ENCODE results near the gene DDX54. TPM values are rescaled to one million over a fixed set of nuclear protein-coding genes. Genes with fewer than 3 reads are reported as not detected.

DDX54 gene, protein sequence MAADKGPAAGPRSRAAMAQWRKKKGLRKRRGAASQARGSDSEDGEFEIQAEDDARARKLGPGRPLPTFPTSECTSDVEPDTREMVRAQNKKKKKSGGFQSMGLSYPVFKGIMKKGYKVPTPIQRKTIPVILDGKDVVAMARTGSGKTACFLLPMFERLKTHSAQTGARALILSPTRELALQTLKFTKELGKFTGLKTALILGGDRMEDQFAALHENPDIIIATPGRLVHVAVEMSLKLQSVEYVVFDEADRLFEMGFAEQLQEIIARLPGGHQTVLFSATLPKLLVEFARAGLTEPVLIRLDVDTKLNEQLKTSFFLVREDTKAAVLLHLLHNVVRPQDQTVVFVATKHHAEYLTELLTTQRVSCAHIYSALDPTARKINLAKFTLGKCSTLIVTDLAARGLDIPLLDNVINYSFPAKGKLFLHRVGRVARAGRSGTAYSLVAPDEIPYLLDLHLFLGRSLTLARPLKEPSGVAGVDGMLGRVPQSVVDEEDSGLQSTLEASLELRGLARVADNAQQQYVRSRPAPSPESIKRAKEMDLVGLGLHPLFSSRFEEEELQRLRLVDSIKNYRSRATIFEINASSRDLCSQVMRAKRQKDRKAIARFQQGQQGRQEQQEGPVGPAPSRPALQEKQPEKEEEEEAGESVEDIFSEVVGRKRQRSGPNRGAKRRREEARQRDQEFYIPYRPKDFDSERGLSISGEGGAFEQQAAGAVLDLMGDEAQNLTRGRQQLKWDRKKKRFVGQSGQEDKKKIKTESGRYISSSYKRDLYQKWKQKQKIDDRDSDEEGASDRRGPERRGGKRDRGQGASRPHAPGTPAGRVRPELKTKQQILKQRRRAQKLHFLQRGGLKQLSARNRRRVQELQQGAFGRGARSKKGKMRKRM
- total RNA-seq (2021; fragmentation: NEBNext Ultra II Directional; extraction: Animal tissue kit (Norgen Biotek cat#: 25700)): 10 to 100 TPM; 60.1 to 71.0 (median 61.9) TPM
- long read RNA-seq, full-length matches to known transcripts: 41 of 73 reads
- long read RNA-seq, partial matches to known transcripts: 15 of 73 reads
- long read RNA-seq, other reads (novel, unspliced or antisense): 17 of 73 reads

DNA sequence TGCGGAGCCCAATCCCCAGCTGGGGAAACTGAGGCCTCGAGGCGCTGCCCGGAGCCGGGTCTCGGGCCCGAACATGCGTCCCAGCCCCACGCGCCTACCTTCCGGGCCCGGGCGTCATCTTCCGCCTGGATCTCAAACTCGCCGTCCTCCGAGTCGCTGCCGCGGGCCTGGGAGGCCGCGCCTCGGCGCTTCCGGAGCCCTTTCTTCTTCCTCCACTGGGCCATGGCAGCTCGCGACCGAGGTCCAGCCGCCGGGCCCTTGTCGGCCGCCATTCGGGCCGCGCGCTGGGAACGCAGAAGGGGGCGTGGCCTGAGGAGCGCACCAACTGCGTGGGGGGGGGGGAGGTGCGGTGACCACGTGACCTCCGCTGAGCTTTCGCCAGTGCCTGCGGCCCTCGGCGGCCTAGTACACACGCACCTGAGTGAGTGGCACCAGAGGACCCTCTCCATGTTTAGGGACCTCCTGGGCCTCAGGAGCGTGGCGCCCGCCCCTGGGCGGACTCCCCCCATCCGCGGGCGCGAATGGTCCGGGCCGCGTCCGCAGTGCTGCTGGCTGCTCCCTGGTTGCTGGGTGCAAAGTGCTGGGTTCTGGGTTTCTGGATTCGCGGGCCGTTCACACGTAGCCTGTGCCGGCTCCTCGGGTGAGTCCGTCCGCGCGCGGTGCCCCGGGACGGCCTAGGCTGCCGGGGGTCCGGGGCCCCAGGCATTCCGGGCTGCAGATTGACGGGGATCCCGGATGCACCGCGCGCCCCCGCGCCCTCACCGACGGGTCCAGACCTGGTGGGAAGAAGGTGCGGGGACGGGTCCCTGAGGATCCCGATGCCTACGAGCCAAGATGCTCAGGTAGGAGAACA lies at the start of gene DDX54, which contains the start of gene RITA1:
Gene DDX54 (minus strand): TSS at position 299 of the 853 bp plus-strand sequence. CDS start 27 bp downstream, at position 272.
Gene RITA1 (plus strand): TSS at position 542 of the 853 bp plus-strand sequence. CDS start 1,026 bp downstream, outside the sequence.
- peaks cover 11% of the 10 kb centered on the region for H3K36me3 Mint-ChIP-seq (ENCODE audit: low read depth)
- no peak for TF ChIP-seq CTCF (IDR thresholded peaks at IDR 0.05)
- peak within 1 kb of the TSS; percentile 93 for H3K4me3 Mint-ChIP-seq
- H3K4me1 Mint-ChIP-seq (ENCODE audit: low read depth): peaks cover 30% of the 10 kb centered on the region
- H3K27ac Mint-ChIP-seq: peak within 1 kb of the TSS; percentile 93
- DNase-seq: peak; percentile 45
- no peaks in the 10 kb centered on the region for H3K9me3 Mint-ChIP-seq
- no peaks in the 10 kb centered on the region; the same call in 1 of the 2 replicates for H3K27me3 Mint-ChIP-seq (ENCODE audit: insufficient read depth)

DNA sequence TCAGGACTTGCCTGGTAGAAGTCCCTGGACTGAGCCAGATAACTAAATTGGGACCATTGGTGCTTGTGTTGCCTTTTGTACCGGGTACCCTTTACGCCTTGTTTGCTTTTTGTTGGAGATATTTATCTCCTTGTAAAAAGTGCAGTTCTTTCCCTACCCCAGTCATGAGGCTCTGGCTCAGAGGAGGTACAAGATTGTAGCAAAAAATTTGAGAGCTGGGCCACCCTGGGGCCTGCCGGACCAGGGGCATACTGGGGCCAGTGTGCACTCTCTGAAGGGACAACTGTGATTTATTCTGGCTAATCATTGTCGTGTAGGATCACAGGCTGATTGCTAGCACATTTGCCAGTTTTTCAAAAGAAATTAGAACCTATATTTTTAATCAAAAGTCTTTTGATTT lies 49.2 kb upstream of the DDX54 start:
- TF ChIP-seq CTCF (IDR thresholded peaks at IDR 0.05): no peak
- H3K4me3 Mint-ChIP-seq: no peak overlapping the region
- peaks cover 6% of the 10 kb centered on the region for H3K27me3 Mint-ChIP-seq (ENCODE audit: insufficient read depth)
- no peak for DNase-seq
- H3K4me1 Mint-ChIP-seq (ENCODE audit: low read depth): peaks cover 38% of the 10 kb centered on the region
- H3K36me3 Mint-ChIP-seq (ENCODE audit: low read depth): peaks cover 19% of the 10 kb centered on the region
- no peak overlapping the region for H3K27ac Mint-ChIP-seq
- no peaks in the 10 kb centered on the region for H3K9me3 Mint-ChIP-seq

DNA sequence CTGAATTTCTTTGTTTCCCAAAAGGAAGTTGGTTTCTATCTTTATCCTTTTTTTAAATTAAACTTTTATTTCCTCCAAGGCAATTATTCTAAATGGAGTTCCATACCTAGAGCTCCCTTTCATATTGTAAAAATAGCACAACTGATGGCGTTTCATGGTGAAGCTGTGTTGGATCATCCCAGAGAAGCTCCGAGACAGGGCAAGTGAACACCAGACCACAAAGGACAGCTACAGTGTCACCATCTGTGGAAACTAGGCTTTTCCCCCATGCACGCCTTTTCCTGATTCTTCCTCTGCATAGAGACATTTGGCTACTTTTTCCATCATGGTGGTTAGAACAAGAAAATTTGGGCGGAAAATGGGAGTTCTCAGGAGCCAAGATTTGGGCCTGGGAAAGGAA lies 48.7 kb upstream of the DDX54 start:
- Mint-ChIP-seq H3K9me3 (no peaks in the 10 kb centered on the region), H3K27ac (no peak overlapping the region), H3K36me3 (ENCODE audit: low read depth) (peaks cover 19% of the 10 kb centered on the region), H3K27me3 (ENCODE audit: insufficient read depth) (peaks cover 3% of the 10 kb centered on the region), H3K4me1 (ENCODE audit: low read depth) (peaks cover 33% of the 10 kb centered on the region), H3K4me3 (no peak overlapping the region)
- DNase-seq: no peak
- TF ChIP-seq CTCF (IDR thresholded peaks at IDR 0.05): no peak

DNA sequence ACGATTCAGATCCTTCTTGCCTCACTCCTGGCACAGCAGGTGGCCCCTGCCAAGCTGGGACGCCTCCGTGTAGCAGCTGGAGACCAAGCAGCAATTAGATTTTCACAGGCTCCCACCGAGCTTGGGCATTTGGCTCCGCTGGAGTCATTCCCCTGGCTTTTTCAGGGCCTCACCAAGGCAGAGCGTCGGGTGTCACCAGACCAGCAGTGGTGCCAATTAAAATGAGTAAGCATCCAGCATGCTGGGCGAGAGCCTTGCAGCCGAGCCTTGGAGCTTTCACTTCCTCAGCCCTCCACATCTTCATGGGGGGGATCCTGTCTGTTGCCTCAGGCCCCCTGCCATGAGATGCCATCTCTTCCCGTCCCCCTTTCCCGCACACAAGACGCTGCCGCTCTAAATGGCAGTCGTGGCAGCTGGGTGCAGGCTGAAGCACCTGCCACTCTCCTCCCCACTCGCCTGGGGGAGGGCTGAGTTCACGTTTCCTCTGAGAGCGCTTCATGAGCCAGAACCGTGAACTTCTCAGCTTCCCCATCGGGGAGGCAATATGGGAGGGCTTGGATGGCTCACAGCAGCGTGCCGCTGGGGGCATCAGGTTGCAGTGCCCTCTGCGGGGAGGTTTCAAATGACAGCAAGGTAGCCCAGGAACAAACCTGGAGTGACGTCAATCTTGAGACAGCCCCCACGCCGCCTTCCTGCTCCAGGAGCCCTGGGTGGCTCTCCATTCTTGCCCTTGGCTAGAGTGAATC lies 47.7 kb upstream of the DDX54 start:
- peaks cover 3% of the 10 kb centered on the region for H3K27me3 Mint-ChIP-seq (ENCODE audit: insufficient read depth)
- TF ChIP-seq CTCF (IDR thresholded peaks at IDR 0.05): no peak
- H3K4me1 Mint-ChIP-seq (ENCODE audit: low read depth): peaks cover 25% of the 10 kb centered on the region
- H3K27ac Mint-ChIP-seq: no peak overlapping the region
- peaks cover 19% of the 10 kb centered on the region for H3K36me3 Mint-ChIP-seq (ENCODE audit: low read depth)
- DNase-seq: no peak
- no peak overlapping the region for H3K4me3 Mint-ChIP-seq
- H3K9me3 Mint-ChIP-seq: no peaks in the 10 kb centered on the region

Data from HFFc6 (cell line).